Rectal smooth muscle tissue (tissue), 1 donor: ENCODE data around the gene FAM72C.
"Not testable (repeated sequence)": the region's sequence is repeated elsewhere in the genome, so short reads cannot be mapped to it uniquely, and the experiment has no call there.

ENCODE experiments used
- H3K27ac ChIP-seq: one replicate; pipeline ENCODE4 v1.7.0; 2013; ENCODE audit warnings: low read depth, low read length, inconsistent platforms
- H3K27me3 ChIP-seq: one replicate; pipeline ENCODE4 v1.7.0; 2013; ENCODE audit warnings: low read length; ENCODE audit not compliant: control insufficient read depth, insufficient read depth
- H3K36me3 ChIP-seq: one replicate; pipeline ENCODE4 v1.7.0; 2013; ENCODE audit warnings: low read length; ENCODE audit not compliant: control insufficient read depth, insufficient read depth
- H3K4me1 ChIP-seq: one replicate; pipeline ENCODE4 v1.7.0; 2013; ENCODE audit warnings: low read length; ENCODE audit not compliant: control insufficient read depth, insufficient read depth
- H3K4me3 ChIP-seq: one replicate; pipeline ENCODE4 v1.7.0; 2013; ENCODE audit warnings: low read length
- H3K9ac ChIP-seq: one replicate; pipeline ENCODE4 v1.7.0; 2013; ENCODE audit warnings: low read length

FAM72C gene

DNA sequence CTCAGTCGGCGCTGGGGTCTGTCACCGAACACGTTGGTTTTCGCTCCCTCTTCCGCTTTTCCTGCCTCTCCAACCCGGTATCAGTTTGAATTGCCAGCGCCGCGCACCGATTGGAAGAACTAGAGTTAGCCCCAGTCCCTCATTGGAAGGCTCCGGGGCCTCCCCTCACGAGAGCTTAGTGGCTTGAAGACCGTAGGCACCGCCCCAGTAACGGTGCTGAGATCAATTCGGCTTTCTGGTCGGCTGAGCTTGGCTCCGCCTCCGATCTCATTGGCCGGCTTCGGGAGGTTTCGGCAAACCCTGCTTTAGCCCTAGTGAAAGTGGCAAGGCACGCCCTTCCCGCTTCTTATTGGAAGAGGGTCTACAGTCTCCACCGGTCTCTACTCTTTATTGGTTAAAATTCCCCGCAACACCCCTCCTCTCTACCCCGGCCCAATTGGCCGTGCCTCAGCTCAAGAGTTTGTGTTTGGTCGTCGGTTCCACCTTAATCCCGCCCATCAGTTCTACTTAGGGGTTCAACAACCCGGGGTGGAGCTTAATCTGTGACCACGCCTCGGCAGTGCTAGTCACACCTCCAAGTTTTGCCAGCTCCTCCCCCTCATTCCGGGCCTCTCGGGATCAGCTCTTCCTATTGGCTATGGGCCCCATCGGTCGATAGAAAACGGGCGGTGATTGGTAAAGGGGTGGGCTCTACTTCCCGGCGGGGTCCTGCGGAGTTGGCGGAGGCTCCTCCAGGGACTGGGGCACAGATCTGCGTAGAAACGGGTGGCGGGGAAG, at the start of gene FAM72C:
FAM72C (minus strand) TSS at position 63 of the 777 bp plus-strand sequence. CDS start 845 bp downstream, outside the sequence.
- not testable (repeated sequence) for H3K36me3 ChIP-seq, H3K4me1 ChIP-seq, H3K4me3 ChIP-seq, H3K9ac ChIP-seq, H3K27ac ChIP-seq, H3K27me3 ChIP-seq

DNA sequence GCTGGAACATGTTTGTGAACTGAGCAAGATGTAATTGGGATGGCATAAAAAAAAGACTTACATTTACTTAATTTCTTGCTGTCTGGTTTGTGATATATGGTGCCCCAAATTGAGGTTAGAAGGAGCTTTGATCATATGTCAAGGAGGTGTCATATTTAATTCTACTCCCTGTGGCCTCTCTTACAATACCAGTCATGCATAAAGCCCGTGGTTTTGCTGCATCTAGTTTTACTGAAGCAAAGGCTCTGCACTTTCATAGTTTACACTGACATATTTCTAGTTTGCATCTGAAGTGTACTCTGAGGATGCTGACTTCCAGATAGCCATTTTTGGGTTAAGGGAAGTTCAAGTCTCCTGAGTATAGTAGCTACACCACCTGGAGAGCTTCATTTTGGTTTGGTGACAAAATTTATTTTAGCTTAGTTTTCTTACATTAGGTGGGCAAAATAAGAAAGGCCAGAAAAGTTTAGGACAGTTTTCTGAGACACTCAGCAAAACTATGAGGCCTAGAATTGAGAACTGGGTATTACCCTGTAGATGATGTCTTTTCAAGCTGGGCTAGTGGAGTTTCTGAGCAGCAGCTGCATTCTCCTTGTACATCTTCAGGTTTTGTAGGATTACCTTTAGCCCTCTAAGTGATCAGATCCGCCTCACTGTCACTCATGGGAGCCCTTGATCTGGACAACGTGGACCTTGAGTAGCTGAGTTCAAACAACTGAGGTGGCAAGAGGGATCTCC, 48.4 kb upstream of the FAM72C start:
- not testable (repeated sequence) for H3K27ac ChIP-seq, H3K4me3 ChIP-seq, H3K36me3 ChIP-seq, H3K4me1 ChIP-seq, H3K9ac ChIP-seq, H3K27me3 ChIP-seq

DNA sequence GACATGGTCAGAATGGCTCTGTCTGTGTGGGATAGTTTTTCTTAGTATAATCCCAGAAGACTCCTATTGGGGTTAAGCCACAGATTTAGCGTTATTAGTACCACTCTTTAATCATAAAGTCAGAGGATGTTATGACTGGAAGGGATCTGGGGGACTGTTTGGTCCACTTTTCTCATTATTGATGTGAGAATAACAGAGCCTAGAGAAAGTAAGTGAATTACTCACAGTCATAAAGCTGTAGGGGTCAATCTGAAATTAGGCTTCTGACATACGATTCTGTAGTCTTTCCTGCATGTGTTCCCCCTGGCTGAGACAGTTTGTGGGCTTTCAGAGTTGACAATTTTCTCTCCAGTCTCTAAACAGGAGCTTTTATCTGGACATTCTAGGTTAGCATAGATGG, 47.3 kb upstream of the FAM72C start:
- H3K36me3 ChIP-seq, H3K4me3 ChIP-seq, H3K27me3 ChIP-seq, H3K9ac ChIP-seq, H3K27ac ChIP-seq, H3K4me1 ChIP-seq: not testable (repeated sequence)

DNA sequence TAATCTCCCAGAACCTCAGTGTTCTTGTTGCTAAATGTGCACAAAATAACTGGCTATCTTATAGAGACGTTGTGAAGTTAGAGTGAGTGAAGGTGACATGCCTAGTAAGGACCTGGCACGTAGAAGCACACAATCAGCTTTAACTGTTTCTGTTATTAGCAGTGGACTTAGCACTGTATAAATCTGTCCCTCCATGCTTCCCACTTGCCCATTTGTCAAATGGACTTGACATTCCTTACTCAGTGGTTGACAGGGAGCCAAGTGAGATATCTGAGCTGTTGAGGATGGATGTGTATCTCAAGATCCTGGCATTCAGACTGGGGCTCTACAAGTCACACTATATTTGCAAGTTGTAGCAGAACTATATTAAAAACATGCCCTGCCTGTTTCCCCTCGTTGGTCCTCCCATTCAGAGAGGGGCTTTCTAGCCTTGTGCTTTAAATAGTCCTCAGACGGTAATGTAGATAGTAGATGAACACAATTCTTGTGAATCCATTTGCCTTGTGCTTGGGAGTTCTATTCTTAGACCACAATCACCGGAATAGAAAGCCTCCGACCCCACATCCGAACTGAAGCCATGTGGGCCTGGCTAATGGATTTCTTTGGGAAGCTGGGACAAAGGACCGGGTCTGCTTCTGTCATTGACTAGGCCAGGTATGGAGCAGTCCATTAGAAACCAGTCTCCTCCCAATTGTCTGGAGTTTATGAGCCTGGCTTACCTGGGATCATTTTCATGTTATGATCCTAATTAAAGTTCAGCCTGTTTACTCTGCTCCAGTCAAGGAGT, 43.6 kb upstream of the FAM72C start:
- not testable (repeated sequence) for H3K9ac ChIP-seq, H3K4me1 ChIP-seq, H3K27ac ChIP-seq, H3K4me3 ChIP-seq, H3K27me3 ChIP-seq, H3K36me3 ChIP-seq

DNA sequence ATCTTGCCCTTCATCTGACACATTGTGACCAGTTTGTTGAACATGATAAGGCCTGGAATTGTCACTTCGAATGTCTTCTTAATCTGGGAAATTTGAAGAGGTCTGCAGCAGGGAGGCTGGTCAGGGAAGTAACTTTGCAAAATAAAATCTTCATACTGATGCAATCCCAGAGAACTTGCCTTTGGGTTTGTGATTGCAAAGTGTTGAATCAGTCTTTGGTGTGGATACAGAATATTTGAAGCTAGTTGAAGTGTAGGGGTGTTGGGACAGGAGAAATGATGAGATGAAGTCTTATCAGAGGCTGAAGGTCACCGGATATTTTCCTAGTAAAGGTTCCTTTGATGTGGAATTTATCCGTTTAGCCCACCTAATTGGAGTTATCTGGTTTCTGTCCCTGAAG, 42.7 kb upstream of the FAM72C start:
- not testable (repeated sequence) for H3K4me1 ChIP-seq, H3K9ac ChIP-seq, H3K27ac ChIP-seq, H3K4me3 ChIP-seq, H3K36me3 ChIP-seq, H3K27me3 ChIP-seq

DNA sequence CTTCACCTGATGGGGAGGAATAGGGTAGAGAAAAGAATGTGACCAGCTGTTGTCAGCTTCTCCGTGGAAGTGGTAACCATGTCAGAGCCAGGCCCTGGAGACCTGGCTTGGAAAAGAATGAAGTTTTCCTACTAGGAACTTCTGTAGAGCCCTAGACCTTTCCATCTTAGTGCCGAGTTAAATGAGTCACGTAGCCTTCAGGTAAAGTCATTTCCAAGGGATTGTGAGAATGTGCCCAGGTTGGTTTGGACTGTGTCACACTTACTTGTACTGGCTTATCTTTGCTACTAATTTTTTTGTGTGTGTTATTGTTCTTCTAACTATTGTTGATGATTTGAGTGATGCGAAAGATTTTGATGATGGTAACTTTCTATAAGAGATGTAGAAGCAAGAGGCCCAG, 42.3 kb upstream of the FAM72C start:
- H3K4me1 ChIP-seq, H3K9ac ChIP-seq, H3K27ac ChIP-seq, H3K27me3 ChIP-seq, H3K36me3 ChIP-seq, H3K4me3 ChIP-seq: not testable (repeated sequence)

DNA sequence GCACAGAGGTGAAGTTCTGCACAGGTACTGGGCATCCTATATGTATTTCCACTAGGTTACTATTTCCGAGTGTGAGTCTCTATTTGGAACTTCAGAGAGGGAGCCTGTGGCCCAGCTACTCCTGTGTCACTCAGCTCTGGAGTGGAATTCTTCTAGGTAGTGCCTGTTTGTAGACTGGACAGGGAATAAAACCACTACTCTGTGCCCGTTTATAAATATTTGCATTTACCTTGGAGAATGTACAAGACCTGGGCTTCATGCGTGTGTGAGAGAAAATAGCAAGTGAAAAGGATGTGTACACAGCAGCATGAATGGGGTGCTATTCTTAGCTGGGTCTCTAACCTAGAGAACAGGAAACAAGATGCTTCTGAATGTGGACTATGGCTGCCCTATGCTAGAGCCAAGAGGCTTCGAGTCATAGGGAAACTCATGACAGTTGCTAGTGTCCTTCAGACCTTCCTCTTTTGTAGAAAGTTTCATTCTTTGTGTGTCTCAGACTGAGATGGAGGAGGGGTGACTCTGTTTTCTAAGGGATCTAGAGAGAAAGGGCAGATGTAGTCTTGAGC, 40.5 kb upstream of the FAM72C start:
- H3K27me3 ChIP-seq, H3K27ac ChIP-seq, H3K36me3 ChIP-seq, H3K9ac ChIP-seq, H3K4me3 ChIP-seq, H3K4me1 ChIP-seq: not testable (repeated sequence)

DNA sequence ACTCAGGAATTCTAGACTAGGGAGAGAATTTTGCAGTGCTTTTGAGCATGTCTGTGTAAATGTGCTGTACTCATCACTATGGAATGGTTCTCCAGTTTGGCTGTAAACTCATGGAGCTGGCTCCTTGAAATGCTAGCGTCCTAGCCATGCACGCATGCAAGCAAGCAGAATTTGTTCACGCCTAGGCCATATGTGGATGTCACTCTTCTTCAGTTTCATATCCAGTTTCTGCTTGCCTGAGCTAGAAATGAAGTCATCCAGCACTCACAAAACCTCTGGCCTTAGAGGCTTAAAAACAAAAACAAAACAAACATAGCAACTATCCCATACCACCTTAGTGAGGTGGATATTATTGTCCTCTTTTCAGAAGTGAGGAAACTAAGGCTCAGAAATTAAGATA, 37.6 kb upstream of the FAM72C start:
- H3K9ac ChIP-seq, H3K27me3 ChIP-seq, H3K4me3 ChIP-seq, H3K4me1 ChIP-seq, H3K27ac ChIP-seq, H3K36me3 ChIP-seq: not testable (repeated sequence)

DNA sequence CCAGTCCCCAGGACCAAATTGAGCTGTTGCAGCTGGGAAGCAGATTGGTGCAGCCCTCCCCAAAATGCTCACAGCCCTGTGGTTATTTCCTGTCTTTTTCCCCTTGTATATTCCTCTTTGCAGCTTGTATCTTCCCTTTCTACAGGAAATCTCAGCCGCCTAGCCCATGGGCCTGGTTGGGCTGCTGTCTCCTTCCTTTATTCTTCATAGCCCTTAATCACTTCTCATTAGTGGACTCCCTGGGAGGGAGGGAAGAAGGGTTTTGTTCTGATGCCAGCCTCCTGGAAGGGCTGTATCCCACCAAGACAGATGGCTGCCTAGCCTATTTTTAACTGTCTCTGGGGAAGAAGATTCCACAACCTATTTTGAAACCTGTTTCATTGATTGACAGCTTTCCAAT, 32.5 kb upstream of the FAM72C start:
- not testable (repeated sequence) for H3K4me1 ChIP-seq, H3K27ac ChIP-seq, H3K9ac ChIP-seq, H3K4me3 ChIP-seq, H3K27me3 ChIP-seq, H3K36me3 ChIP-seq

DNA sequence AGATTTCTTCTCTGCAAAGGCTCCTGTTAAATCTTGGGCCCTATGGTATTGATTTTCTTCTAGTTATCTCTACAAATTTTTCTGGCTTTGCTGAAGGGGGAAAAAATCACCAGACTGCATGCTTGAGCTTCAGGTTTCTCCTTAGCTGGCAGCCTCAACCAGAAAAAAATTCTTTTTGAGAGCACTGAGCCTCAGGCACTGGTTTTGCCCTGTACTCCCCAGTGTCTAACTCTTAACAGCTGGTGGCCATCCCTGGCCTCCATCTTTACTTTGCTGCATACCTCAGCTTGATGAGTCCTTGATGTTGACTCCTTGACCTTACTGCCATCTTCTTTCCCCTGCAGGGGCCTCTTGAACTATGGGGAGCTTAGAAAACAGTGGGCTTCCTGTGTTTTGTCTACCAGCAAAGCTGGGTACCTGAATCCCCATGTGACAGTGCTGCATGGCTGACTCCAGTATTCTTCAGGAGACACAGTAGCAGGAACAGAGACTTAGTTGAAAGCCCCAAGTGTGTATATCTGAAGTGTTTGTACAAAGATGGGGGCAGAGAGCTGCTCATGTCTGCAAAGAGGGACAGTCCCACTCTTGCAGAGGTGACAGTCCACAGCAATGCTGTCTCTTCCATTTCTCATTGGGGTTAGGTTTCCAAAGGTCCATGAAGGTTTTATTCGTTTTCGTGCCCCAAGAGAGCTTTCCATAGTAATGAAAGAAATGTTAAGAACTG, 31.7 kb upstream of the FAM72C start:
- H3K27ac ChIP-seq, H3K27me3 ChIP-seq, H3K9ac ChIP-seq, H3K36me3 ChIP-seq, H3K4me1 ChIP-seq, H3K4me3 ChIP-seq: not testable (repeated sequence)

DNA sequence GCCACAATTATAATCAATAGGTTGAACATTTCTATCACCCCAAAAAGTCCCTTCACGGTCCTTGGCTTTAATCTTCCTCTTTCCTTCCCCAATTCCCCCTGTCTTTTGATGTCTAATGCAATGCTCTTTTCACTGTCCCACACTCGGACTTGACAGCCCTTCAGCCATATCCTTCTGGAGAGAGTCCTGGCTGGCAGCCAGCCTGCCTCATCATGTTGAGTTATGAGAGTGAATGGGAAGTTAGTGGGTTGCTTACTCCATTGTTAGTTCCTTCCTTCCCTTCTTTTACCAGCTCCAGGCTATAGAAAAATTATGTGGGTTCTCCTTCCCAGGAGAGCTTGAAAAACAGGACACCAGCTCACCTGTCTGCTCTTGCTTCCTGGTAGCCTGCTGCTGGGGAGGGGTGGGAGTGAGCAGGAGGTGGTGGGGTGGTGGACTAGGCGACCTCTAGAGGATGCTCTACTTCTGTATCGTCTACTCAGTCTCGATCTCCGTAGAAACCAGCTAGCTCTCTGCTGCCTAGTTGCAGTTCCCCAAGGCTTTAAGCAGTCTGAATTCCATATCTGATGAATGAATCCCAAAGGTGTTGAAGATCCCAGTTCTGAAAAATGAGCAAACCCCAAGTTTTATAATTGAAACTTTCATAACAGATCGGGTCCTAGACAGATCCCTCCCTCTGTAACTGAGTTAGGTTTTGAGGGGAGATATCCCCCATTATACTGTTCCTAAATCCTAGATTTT, 30.5 kb upstream of the FAM72C start:
- not testable (repeated sequence) for H3K27ac ChIP-seq, H3K36me3 ChIP-seq, H3K4me3 ChIP-seq, H3K9ac ChIP-seq, H3K27me3 ChIP-seq, H3K4me1 ChIP-seq
